Naive thymus-derived CD8-positive, alpha-beta T cell (primary cell): ENCODE data around the gene EFCAB8. TPM values are rescaled to one million over a fixed set of nuclear protein-coding genes. Genes with fewer than 3 reads are reported as not detected.
A peak's percentile ranks its signal among the peaks of the same experiment; 100 is the strongest.

Source experiments
- ATAC-seq, 2 donors: fragments of 150-1000 bp; cut with Tn5 transposase in 1 of 2; sonication (Bioruptor Pico), chemical (Tn5 transposase) in 1 of 2; 1 replicate in 1 of 2; 2 replicates in 1 of 2; pipeline ENCODE4 v1.10.0; 2021; ENCODE audit warnings: mild to moderate bottlenecking in 2 of 2, moderate library complexity in 2 of 2
- POLR2A ChIA-PET: fragments of 350-600 bp; sonication (Branson Sonifier 250); formaldehyde crosslinking; loops from one replicate; lab custom pipeline; 2021; ENCODE audit warnings: antibody characterized with exemption; lab: Charles Lee
- DNase-seq, 10 donors: peaks; one replicate each; pipeline versions ENCODE4 v3.0.0 to v3.0.0-alpha.2; 2020 to 2022
- H3K27ac Mint-ChIP-seq, 10 donors: one replicate each; pipeline ENCODE4 v1.8.0; 2020 to 2022; ENCODE audit warnings: mild to moderate bottlenecking in 10 of 10, mixed read lengths in 10 of 10, moderate library complexity in 4 of 10, inconsistent platforms in 1 of 10
- H3K27me3 Mint-ChIP-seq, 5 donors: one replicate each; pipeline ENCODE4 v1.8.0; 2021 to 2022; ENCODE audit warnings: mixed read lengths in 5 of 5
- H3K36me3 Mint-ChIP-seq, 3 donors: one replicate each; pipeline ENCODE4 v1.8.0; 2020 to 2022; ENCODE audit warnings: mixed read lengths in 3 of 3, mild to moderate bottlenecking in 2 of 3, inconsistent platforms in 1 of 3
- H3K4me1 Mint-ChIP-seq, 4 donors: one replicate each; pipeline ENCODE4 v1.8.0; 2021 to 2022; ENCODE audit warnings: mixed read lengths in 4 of 4
- H3K4me3 Mint-ChIP-seq, 10 donors: one replicate each; pipeline ENCODE4 v1.8.0; 2020 to 2022; ENCODE audit warnings: mild to moderate bottlenecking in 10 of 10, mixed read lengths in 10 of 10, moderate library complexity in 6 of 10, inconsistent platforms in 1 of 10
- H3K9me3 Mint-ChIP-seq, 9 donors: one replicate each; pipeline ENCODE4 v1.8.0; 2020 to 2022; ENCODE audit warnings: mixed read lengths in 9 of 9, mild to moderate bottlenecking in 3 of 9, inconsistent platforms in 1 of 9, moderate library complexity in 1 of 9
- polyA plus RNA-seq, 3 donors: library from polyadenylated mRNA; unstranded; fragments of 300-500 nt; fragmentation: Illumina TruSeq; gene quantifications; one replicate each; pipeline ENCODE4 v1.2.3, GENCODE V29; 2021
- total RNA-seq, 8 experiments: library from RNA in 2 of 8; stranded (reverse) in 2 of 8; gene quantifications; one replicate each; pipeline ENCODE4 v1.2.3 and lab custom pipeline; 2021 to 2026

Gene EFCAB8
- total and polyA plus RNA-seq, 5 experiments from 2014 or later = 2.2 to 2.9 TPM; not detected in 3

GRCh38 chr20:32829311-32830005, 29.3 kb upstream of the EFCAB8 start:
- Mint-ChIP-seq H3K36me3 (peaks cover 5 to 91% (median 12%) of the 10 kb centered on the region in 3 donors), H3K27me3 (no peaks in the 10 kb centered on the region), H3K27ac (peak overlapping the region in 9 of 10 donors; percentile 34 to 91 (median 80)), H3K9me3 (no peaks in the 10 kb centered on the region), H3K4me3 (peak overlapping the region in 4 of 10 donors; percentile 4 to 42 (median 24)), H3K4me1 (peaks cover 28 to 80% (median 64%) of the 10 kb centered on the region in 4 donors)
- no peak for DNase-seq
- ATAC-seq = no peak
- POLR2A ChIA-PET = interaction anchor here (0.6 to 0.9 kb wide), 2 partner anchors 9 to 388 kb away, joined by 3 to 6 read pairs; partner anchors contain the start of gene MAPRE1

GRCh38 chr20:32830437-32830836, 28.3 kb upstream of the EFCAB8 start:
- ATAC-seq (peak in 1 of 2 donors; percentile 54), DNase-seq (no peak)
- no peaks in the 10 kb centered on the region for H3K9me3 Mint-ChIP-seq
- no peaks in the 10 kb centered on the region for H3K27me3 Mint-ChIP-seq
- H3K27ac Mint-ChIP-seq = peak overlapping the region; percentile 48 to 89 (median 74)
- H3K4me1 Mint-ChIP-seq = peaks cover 28 to 76% (median 61%) of the 10 kb centered on the region in 4 donors
- POLR2A ChIA-PET = interaction anchor here (0.9 kb wide), 1 partner anchor 10 kb away, joined by 6 read pairs; the partner anchor contains the start of gene MAPRE1
- peak overlapping the region in 8 of 10 donors; percentile 28 to 61 (median 38) for H3K4me3 Mint-ChIP-seq
- H3K36me3 Mint-ChIP-seq = peaks cover 5 to 90% (median 12%) of the 10 kb centered on the region in 3 donors

DNA sequence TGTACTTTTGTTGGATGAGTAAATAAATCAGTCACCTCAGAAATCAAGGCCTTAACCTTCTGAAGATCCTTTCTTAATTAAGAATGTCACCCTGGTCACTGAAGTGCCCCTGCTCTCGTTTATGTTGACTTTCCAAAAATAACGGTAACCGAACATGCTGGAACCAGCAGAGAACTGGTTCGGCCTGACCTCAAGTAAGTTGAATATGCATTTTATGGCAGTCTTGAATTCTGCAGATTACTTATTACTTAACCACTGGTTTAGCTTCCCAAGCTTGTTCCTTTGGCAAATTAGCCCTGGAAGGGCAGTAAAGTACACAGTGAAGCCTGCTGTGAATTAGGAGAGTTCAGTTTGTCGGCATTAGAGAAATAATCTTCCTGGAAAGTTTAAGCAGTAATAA, 26.7 kb upstream of the EFCAB8 start:
- Mint-ChIP-seq H3K27ac (peak overlapping the region; percentile 6 to 94 (median 54)), H3K4me1 (peaks cover 28 to 82% (median 64%) of the 10 kb centered on the region in 4 donors), H3K9me3 (no peaks in the 10 kb centered on the region), H3K36me3 (peaks cover 5 to 91% (median 12%) of the 10 kb centered on the region in 3 donors), H3K4me3 (peak overlapping the region; percentile 24 to 83 (median 70)), H3K27me3 (no peaks in the 10 kb centered on the region)
- POLR2A ChIA-PET = interaction anchor here (0.6 to 2.2 kb wide), 5 partner anchors 8 to 842 kb away, joined by 5 to 20 read pairs (median 6); partner anchors contain the start of gene MAPRE1
- no peak for ATAC-seq
- DNase-seq = no peak

DNA sequence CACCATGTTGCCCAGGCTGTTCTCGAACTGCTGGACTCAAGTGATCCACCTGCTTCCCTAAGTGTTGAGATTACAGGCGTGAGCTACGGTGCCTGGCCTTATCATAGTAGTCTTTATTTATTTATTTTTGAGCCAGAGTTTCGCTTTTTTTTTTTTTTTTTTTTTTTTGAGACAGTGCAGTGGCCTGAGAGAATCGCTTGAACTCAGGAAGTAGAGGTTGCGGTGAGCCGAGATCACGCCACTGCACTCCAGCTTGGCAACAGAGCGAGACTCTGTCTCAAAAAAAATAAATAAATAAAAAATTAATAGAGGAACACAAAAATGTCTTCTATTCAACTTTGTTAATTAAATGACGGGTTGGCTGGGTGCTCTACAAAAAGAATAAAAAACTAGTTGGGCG, 26.1 kb upstream of the EFCAB8 start:
- H3K27me3 Mint-ChIP-seq = no peaks in the 10 kb centered on the region
- peak overlapping the region; percentile 45 to 83 (median 70) for H3K4me3 Mint-ChIP-seq
- POLR2A ChIA-PET = interaction anchor here (0.6 to 2.2 kb wide), 5 partner anchors 8 to 113 kb away, joined by 3 to 20 read pairs (median 5); partner anchors contain the start of gene MAPRE1
- DNase-seq (peak in 4 of 10 donors; percentile 26 to 65 (median 32)), ATAC-seq (peak; percentile 67 to 68)
- H3K36me3 Mint-ChIP-seq = peaks cover 5 to 91% (median 9%) of the 10 kb centered on the region in 3 donors
- peak overlapping the region; percentile 40 to 95 (median 88) for H3K27ac Mint-ChIP-seq
- H3K9me3 Mint-ChIP-seq = no peaks in the 10 kb centered on the region
- H3K4me1 Mint-ChIP-seq = peaks cover 28 to 81% (median 65%) of the 10 kb centered on the region in 4 donors

GRCh38 chr20:32834972-32835371, 23.8 kb upstream of the EFCAB8 start:
- no peak for ATAC-seq
- peak overlapping the region in 7 of 10 donors; percentile 19 to 56 (median 51) for H3K27ac Mint-ChIP-seq
- H3K27me3 Mint-ChIP-seq = no peaks in the 10 kb centered on the region
- no peak for DNase-seq
- peaks cover 21 to 72% (median 60%) of the 10 kb centered on the region in 4 donors for H3K4me1 Mint-ChIP-seq
- no peaks in the 10 kb centered on the region for H3K9me3 Mint-ChIP-seq
- no peak overlapping the region for H3K4me3 Mint-ChIP-seq
- H3K36me3 Mint-ChIP-seq = peaks cover 5 to 92% (median 12%) of the 10 kb centered on the region in 3 donors
- POLR2A ChIA-PET = no interaction called here

- H3K4me1 Mint-ChIP-seq = peaks cover 18 to 65% (median 56%) of the 10 kb centered on the region in 4 donors
- peaks cover 0 to 88% (median 8%) of the 10 kb centered on the region in 3 donors for H3K36me3 Mint-ChIP-seq
- peak overlapping the region in 1 of 10 donors; percentile 16 for H3K4me3 Mint-ChIP-seq
- no peak for DNase-seq
- no peaks in the 10 kb centered on the region for H3K9me3 Mint-ChIP-seq
- no peaks in the 10 kb centered on the region for H3K27me3 Mint-ChIP-seq
- ATAC-seq = peak; percentile 39 to 50
- POLR2A ChIA-PET = interaction anchor here (1.0 to 1.7 kb wide), 2 partner anchors 15 to 17 kb away, joined by 4 to 6 read pairs; no protein-coding TSS in a partner anchor
- H3K27ac Mint-ChIP-seq = peak overlapping the region; percentile 33 to 88 (median 82)
These were observed 21.6 kb upstream of the EFCAB8 start for GRCh38 chr20:32837157-32837556.

DNA sequence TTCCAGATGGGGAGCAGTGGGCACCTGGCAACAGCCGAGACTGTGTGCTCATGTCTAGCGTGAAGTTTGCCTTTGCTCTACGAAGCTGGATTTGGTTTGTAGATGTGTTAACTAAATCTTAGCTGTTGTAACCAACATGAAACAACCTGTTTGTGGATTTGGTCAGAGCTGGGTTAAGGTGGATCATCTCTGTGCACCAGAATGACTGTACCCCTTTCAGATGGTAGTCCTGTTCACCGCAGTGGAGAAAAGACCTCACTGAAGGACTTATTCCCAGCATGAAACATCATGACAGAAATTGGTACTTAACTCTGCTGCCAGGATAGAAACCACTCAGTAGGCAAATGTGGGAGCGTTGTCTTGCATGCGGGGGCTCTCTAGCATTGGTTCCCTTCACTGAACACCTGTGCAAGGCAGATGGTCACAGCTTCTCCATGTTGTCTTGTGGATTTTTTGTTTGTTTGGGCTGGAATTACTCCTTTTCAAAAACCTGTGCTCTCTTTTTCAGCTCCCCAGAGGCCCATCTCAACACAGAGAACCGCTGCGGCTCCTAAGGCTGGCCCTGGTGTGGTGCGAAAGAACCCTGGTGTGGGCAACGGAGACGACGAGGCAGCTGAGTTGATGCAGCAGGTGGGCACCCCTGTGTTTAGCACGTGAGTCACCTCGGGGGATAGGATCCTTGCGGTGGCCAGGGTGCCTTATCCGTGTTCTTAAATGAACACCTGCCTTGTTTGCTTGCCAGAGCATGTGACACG, 19.3 kb upstream of the EFCAB8 start:
- H3K27me3 Mint-ChIP-seq = no peaks in the 10 kb centered on the region
- POLR2A ChIA-PET = no interaction called here
- peak overlapping the region in 2 of 10 donors; percentile 22 to 30 for H3K4me3 Mint-ChIP-seq
- no peaks in the 10 kb centered on the region for H3K9me3 Mint-ChIP-seq
- peak overlapping the region; percentile 28 to 79 (median 60) for H3K27ac Mint-ChIP-seq
- ATAC-seq = no peak
- peaks cover 0 to 89% (median 11%) of the 10 kb centered on the region in 3 donors for H3K36me3 Mint-ChIP-seq
- peaks cover 19 to 61% (median 55%) of the 10 kb centered on the region in 4 donors for H3K4me1 Mint-ChIP-seq
- no peak for DNase-seq

DNA sequence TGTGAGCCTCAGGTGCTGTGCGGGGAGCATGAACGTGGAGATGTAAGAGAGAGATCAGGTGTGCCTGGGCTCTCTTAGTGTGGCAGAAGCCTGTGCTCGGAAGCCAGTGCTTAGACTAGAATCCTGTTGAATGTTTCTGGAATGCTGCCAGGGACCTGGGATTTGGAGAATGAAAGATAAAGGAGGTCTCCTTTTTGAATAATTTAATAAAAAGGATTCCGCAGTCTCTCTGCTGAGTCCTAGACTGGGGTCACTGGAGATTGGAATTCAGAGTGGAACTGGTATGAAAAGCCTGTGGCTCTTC, 18.8 kb upstream of the EFCAB8 start:
- Mint-ChIP-seq H3K4me1 (peaks cover 23 to 63% (median 59%) of the 10 kb centered on the region in 4 donors), H3K4me3 (peak overlapping the region in 2 of 10 donors; percentile 22 to 30), H3K9me3 (no peaks in the 10 kb centered on the region), H3K36me3 (peaks cover 0 to 91% (median 14%) of the 10 kb centered on the region in 3 donors), H3K27me3 (no peaks in the 10 kb centered on the region), H3K27ac (peak overlapping the region in 7 of 10 donors; percentile 1 to 78 (median 52))
- no peak for ATAC-seq
- POLR2A ChIA-PET = no interaction called here
- DNase-seq = no peak

GRCh38 chr20:32841174-32841573, 17.5 kb upstream of the EFCAB8 start:
- POLR2A ChIA-PET = interaction anchor here (2.0 kb wide), 1 partner anchor 21 kb away, joined by 10 read pairs; the partner anchor contains the start of gene MAPRE1
- peak overlapping the region in 8 of 10 donors; percentile 1 to 75 (median 62) for H3K4me3 Mint-ChIP-seq
- ATAC-seq = peak; percentile 38 to 52

DNA sequence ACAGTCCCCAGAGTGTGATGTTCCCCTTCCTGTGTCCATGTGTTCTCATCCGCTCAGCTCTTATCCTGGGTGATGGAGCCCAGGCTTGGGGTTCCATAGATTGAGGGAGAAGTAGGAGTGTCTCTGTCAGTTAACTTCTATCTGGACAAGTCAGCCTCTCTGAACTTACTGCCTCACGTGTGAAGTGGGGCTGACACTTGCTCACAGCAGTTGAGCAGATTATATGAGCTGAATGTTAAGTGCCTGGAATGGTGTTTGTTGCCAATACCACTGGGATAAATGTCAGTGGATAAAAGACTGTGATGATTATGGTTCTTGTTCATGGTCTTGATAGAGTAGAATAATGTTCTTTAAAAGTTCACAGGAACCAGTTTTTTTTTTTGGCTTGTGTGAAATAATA, 17.1 kb upstream of the EFCAB8 start:
- ATAC-seq (no peak), DNase-seq (no peak)
- Mint-ChIP-seq H3K9me3 (no peaks in the 10 kb centered on the region), H3K36me3 (peaks cover 0 to 91% (median 14%) of the 10 kb centered on the region in 3 donors), H3K27me3 (no peaks in the 10 kb centered on the region), H3K4me1 (peaks cover 25 to 67% (median 65%) of the 10 kb centered on the region in 4 donors), H3K4me3 (peak overlapping the region in 9 of 10 donors; percentile 3 to 71 (median 35)), H3K27ac (peak overlapping the region in 9 of 10 donors; percentile 71 to 92 (median 81))
- POLR2A ChIA-PET = interaction anchor here (2.0 kb wide), 1 partner anchor 22 kb away, joined by 10 read pairs; the partner anchor contains the start of gene MAPRE1

More at GRCh38 chr20:32841174-32841573, 17.5 kb upstream of the EFCAB8 start:
- no peaks in the 10 kb centered on the region for H3K9me3 Mint-ChIP-seq
- DNase-seq = no peak
- H3K4me1 Mint-ChIP-seq = peaks cover 23 to 67% (median 65%) of the 10 kb centered on the region in 4 donors
- H3K27me3 Mint-ChIP-seq = no peaks in the 10 kb centered on the region
- H3K27ac Mint-ChIP-seq = peak overlapping the region; percentile 73 to 92 (median 88)
- H3K36me3 Mint-ChIP-seq = peaks cover 0 to 91% (median 14%) of the 10 kb centered on the region in 3 donors

DNA sequence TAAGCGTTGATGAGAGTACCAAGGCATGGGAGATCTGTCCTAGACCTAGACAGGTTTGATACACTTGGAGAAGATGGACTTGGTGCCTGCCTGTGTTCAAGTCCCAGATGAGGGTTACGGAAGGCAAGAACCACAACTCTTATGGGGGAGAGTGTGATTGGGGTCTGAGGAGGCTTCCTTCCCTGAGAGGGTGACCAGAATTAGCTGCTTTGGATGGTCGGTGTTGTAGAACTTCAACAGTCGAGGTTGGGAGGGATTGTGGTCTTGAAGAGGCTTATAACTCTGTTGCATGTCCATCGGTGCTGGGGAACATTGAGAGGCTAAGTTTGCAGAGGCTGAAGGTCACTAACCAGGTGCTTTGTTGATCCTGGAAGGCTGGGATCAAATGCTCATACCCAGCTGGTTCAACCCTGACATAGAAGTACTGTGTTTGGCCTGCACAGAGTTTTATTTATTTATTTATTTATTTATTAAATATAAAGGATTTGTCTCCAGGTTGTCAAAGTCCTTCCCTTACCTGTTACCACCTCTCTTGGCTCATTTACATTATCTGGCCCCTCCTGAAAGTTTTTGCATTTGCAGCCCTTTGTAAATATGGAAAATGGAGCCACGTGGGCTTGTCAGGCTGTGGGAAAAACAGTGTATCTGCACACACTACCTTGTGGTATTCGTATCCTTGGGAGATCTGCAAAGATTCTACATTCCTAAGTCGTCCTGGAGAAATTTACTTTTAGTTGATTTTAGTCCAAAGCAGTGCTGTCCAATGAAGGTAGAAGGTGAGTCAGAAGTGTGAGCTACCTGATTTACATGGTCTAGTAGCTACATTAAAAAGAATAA, 15.8 kb upstream of the EFCAB8 start:
- peak overlapping the region in 2 of 10 donors; percentile 3 to 19 for H3K4me3 Mint-ChIP-seq
- no peak for DNase-seq
- ATAC-seq = no peak
- no peaks in the 10 kb centered on the region for H3K27me3 Mint-ChIP-seq
- peak overlapping the region in 8 of 10 donors; percentile 14 to 87 (median 68) for H3K27ac Mint-ChIP-seq
- no peaks in the 10 kb centered on the region for H3K9me3 Mint-ChIP-seq
- peaks cover 0 to 91% (median 19%) of the 10 kb centered on the region in 3 donors for H3K36me3 Mint-ChIP-seq
- peaks cover 30 to 79% (median 56%) of the 10 kb centered on the region in 4 donors for H3K4me1 Mint-ChIP-seq
- POLR2A ChIA-PET = interaction anchor here (0.5 to 2.0 kb wide), 2 partner anchors 10 to 23 kb away, joined by 4 to 10 read pairs; partner anchors contain the start of gene MAPRE1
